ENCODE measurements around the gene PSMD2.

PSMD2 gene

GRCh38 chr3:184277366-184277765, 21.7 kb upstream of the PSMD2 start:
- DNase-seq, result no peak

GRCh38 chr3:184282941-184283340, 16.1 kb upstream of the PSMD2 start:
- DNase-seq, result no peak

- DNase-seq, result no peak
Observed at GRCh38 chr3:184283681-184284080, 15.4 kb upstream of the PSMD2 start.

- peak in 30 of 56 donors; percentile 5 to 56 (median 23) for DNase-seq
Observed at GRCh38 chr3:184284696-184285095, 14.3 kb upstream of the PSMD2 start.

- DNase-seq, result peak in 31 of 56 donors; percentile 2 to 66 (median 17)
Observed at GRCh38 chr3:184289426-184289938, 9.6 kb upstream of the PSMD2 start.

GRCh38 chr3:184290331-184290730, 8.7 kb upstream of the PSMD2 start:
- DNase-seq, result no peak

GRCh38 chr3:184291044-184291737, 7.8 kb upstream of the PSMD2 start:
- DNase-seq, result no peak

GRCh38 chr3:184291738-184292445, 7.1 kb upstream of the PSMD2 start:
- no peak for DNase-seq

GRCh38 chr3:184295771-184296170, 3.3 kb upstream of the PSMD2 start:
- DNase-seq, result no peak

GRCh38 chr3:184296616-184297015, 2.4 kb upstream of the PSMD2 start:
- DNase-seq, result no peak

GRCh38 chr3:184299488-184300377, 692 bp downstream of the PSMD2 start:
- DNase-seq, result no peak

GRCh38 chr3:184300378-184300720, 1.3 kb downstream of the PSMD2 start:
- no peak for DNase-seq

GRCh38 chr3:184305577-184305976, 6.5 kb downstream of the PSMD2 start:
- DNase-seq, result no peak

- no peak for DNase-seq
Observed at GRCh38 chr3:184306341-184306972, 7.4 kb downstream of the PSMD2 start.

GRCh38 chr3:184307915-184308314, 8.9 kb downstream of the PSMD2 start:
- DNase-seq, result no peak

GRCh38 chr3:184308744-184309143, 9.7 kb downstream of the PSMD2 start:
- DNase-seq, result no peak

- no peak for DNase-seq
Observed at GRCh38 chr3:184311633-184312032, 12.6 kb downstream of the PSMD2 start.

- DNase-seq, result peak; percentile 36 to 96 (median 88)
Observed at GRCh38 chr3:184314363-184314699, 15.3 kb downstream of the PSMD2 start, which contains the start of gene EIF4G1. TSS of gene EIF4G1 (plus strand) at chr3:184314606. CDS start at chr3:184315797, 1,191 bp downstream.

- peak in 45 of 56 donors; percentile 6 to 81 (median 49) for DNase-seq
Observed at GRCh38 chr3:184314700-184315542, 15.9 kb downstream of the PSMD2 start.

- peak in 1 of 56 donors; percentile 44 for DNase-seq
Observed at GRCh38 chr3:184315543-184315867, 16.5 kb downstream of the PSMD2 start.

Data from nucleus accumbens (tissue), 56 donors.